ENCODE data around the gene NUMB.

DNA sequence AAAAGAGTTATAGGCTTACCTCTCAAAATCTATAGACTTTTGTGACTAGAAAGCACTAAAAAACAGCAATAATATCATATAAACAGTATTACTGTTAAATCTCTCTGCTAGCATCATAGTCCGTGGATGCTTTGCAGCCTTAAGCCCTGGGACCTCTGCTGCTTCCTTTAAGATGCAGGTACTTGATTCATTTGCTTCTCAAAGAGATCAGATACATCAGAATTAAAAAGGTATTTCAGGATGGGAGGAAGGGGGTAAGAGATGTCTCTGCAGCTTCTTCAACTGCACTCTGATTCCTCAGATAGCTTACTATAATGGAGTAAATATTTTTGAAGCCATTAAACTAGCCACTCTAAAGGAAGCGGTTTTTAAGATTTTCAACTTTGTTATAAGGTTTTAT lies 171.7 kb downstream of the NUMB start:
- TF ChIP-seq, protein P1, sequence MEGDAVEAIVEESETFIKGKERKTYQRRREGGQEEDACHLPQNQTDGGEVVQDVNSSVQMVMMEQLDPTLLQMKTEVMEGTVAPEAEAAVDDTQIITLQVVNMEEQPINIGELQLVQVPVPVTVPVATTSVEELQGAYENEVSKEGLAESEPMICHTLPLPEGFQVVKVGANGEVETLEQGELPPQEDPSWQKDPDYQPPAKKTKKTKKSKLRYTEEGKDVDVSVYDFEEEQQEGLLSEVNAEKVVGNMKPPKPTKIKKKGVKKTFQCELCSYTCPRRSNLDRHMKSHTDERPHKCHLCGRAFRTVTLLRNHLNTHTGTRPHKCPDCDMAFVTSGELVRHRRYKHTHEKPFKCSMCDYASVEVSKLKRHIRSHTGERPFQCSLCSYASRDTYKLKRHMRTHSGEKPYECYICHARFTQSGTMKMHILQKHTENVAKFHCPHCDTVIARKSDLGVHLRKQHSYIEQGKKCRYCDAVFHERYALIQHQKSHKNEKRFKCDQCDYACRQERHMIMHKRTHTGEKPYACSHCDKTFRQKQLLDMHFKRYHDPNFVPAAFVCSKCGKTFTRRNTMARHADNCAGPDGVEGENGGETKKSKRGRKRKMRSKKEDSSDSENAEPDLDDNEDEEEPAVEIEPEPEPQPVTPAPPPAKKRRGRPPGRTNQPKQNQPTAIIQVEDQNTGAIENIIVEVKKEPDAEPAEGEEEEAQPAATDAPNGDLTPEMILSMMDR (IDR thresholded peaks at IDR 0.05; ENCODE audit: borderline replicate concordance, extremely low read depth, low read length, poor library complexity, severe bottlenecking) = no peak
- TF ChIP-seq EZH2 (IDR thresholded peaks at IDR 0.05; ENCODE audit: borderline replicate concordance, low read depth, low read length, severe bottlenecking) = no peak
